A204.1 (cell line): ENCODE measurements around the gene YPEL4.

Source experiments
- FAIRE-seq: peaks from 2 replicates; lab custom pipeline; 2012; peaks lifted over from hg19 to GRCh38; lab: Jason Lieb, UNC

The YPEL4 gene

GRCh38 chr11:57632116-57632515 is 17.6 kb downstream of the YPEL4 start:
- no peak for FAIRE-seq

- FAIRE-seq: no peak
Measured at GRCh38 chr11:57630171-57630570, 19.5 kb downstream of the YPEL4 start.

GRCh38 chr11:57626895-57627294 is 22.8 kb downstream of the YPEL4 start:
- no peak for FAIRE-seq

GRCh38 chr11:57624864-57625263 is 24.8 kb downstream of the YPEL4 start:
- FAIRE-seq: no peak

- FAIRE-seq: no peak
Measured at GRCh38 chr11:57622263-57622662, 27.4 kb downstream of the YPEL4 start.

GRCh38 chr11:57620467-57620866 is 29.2 kb downstream of the YPEL4 start:
- no peak for FAIRE-seq

GRCh38 chr11:57619331-57619730 is 30.4 kb downstream of the YPEL4 start:
- no peak for FAIRE-seq

- FAIRE-seq: no peak
Measured at GRCh38 chr11:57618438-57618837, 31.3 kb downstream of the YPEL4 start.

GRCh38 chr11:57616595-57616994 is 33.1 kb downstream of the YPEL4 start:
- FAIRE-seq: no peak

- FAIRE-seq: no peak
Measured at GRCh38 chr11:57615308-57615707, 34.4 kb downstream of the YPEL4 start.

- no peak for FAIRE-seq
Measured at GRCh38 chr11:57614234-57614772, 35.4 kb downstream of the YPEL4 start.

- no peak for FAIRE-seq
Measured at GRCh38 chr11:57610170-57610569, 39.5 kb downstream of the YPEL4 start.

- no peak for FAIRE-seq
Measured at GRCh38 chr11:57605028-57605420, 44.7 kb downstream of the YPEL4 start.

- no peak for FAIRE-seq
Measured at GRCh38 chr11:57604296-57605027, 45.2 kb downstream of the YPEL4 start.

GRCh38 chr11:57601297-57601696 is 48.4 kb downstream of the YPEL4 start:
- FAIRE-seq: no peak

- FAIRE-seq: no peak
Measured at GRCh38 chr11:57599381-57599780, 50.3 kb downstream of the YPEL4 start.

- FAIRE-seq: no peak
Measured at GRCh38 chr11:57598831-57599155, 50.9 kb downstream of the YPEL4 start.

GRCh38 chr11:57597916-57598830 is 51.5 kb downstream of the YPEL4 start:
- no peak for FAIRE-seq

- FAIRE-seq: no peak
Measured at GRCh38 chr11:57597461-57597915, 52.2 kb downstream of the YPEL4 start, which contains the start of gene SERPING1. Gene SERPING1 (plus strand): TSS chr11:57597685. CDS start chr11:57598271, 586 bp downstream.

GRCh38 chr11:57596266-57596885 is 53.3 kb downstream of the YPEL4 start:
- FAIRE-seq: no peak
